Muscle layer of duodenum (tissue), 2 donors: Measurements from ENCODE around the gene FOXO3.
A peak's percentile ranks its signal among the peaks of the same experiment; 100 is the strongest.

Experiments used
- H3K27ac ChIP-seq: one replicate; pipeline ENCODE4 v1.7.0; 2013; ENCODE audit warnings: mild to moderate bottlenecking, low read length
- H3K27me3 ChIP-seq: one replicate; pipeline ENCODE4 v1.7.0; 2013; ENCODE audit warnings: low read depth, mild to moderate bottlenecking, control low read depth, low read length
- H3K36me3 ChIP-seq, 2 donors: one replicate each; pipeline ENCODE4 v1.7.0; 2013; ENCODE audit warnings: low read length in 2 of 2, control low read depth in 1 of 2, mild to moderate bottlenecking in 1 of 2; ENCODE audit not compliant: insufficient read depth in 2 of 2, control insufficient read depth in 1 of 2
- H3K4me1 ChIP-seq, 2 donors: one replicate each; pipeline ENCODE4 v1.7.0; 2013; ENCODE audit warnings: low read length in 2 of 2, mild to moderate bottlenecking in 2 of 2, control low read depth in 1 of 2, moderate library complexity in 1 of 2; ENCODE audit not compliant: insufficient read depth in 2 of 2, control insufficient read depth in 1 of 2
- H3K4me3 ChIP-seq, 2 donors: one replicate each; pipeline ENCODE4 v1.7.0; 2013; ENCODE audit warnings: low read length in 2 of 2, low read depth in 1 of 2, mild to moderate bottlenecking in 1 of 2
- H3K9me3 ChIP-seq, 2 donors: one replicate each; pipeline ENCODE4 v1.7.0; 2013; ENCODE audit warnings: low read length in 2 of 2, control low read depth in 1 of 2, mild to moderate bottlenecking in 1 of 2; ENCODE audit not compliant: control insufficient read depth in 1 of 2
- donor health status: healthy.

The FOXO3 gene

GRCh38 chr6:108638993-108639392 lies 78.3 kb downstream of the FOXO3 start:
- Histone ChIP-seq H3K36me3 (no peaks in the 10 kb centered on the region), H3K9me3 (no peaks in the 10 kb centered on the region), H3K4me3 (no peak overlapping the region), H3K27ac (no peak overlapping the region), H3K4me1 (peaks cover 6 to 24% of the 10 kb centered on the region in 2 donors), H3K27me3 (no peaks in the 10 kb centered on the region)

- no peaks in the 10 kb centered on the region for H3K27me3 ChIP-seq
- H3K36me3 ChIP-seq, result no peaks in the 10 kb centered on the region
- H3K27ac ChIP-seq, result no peak overlapping the region
- peaks cover 6 to 31% of the 10 kb centered on the region in 2 donors for H3K4me1 ChIP-seq
- H3K4me3 ChIP-seq, result no peak overlapping the region
- no peaks in the 10 kb centered on the region for H3K9me3 ChIP-seq
Observed at GRCh38 chr6:108640104-108640503, 79.4 kb downstream of the FOXO3 start.

- Histone ChIP-seq H3K27ac (no peak overlapping the region), H3K27me3 (no peaks in the 10 kb centered on the region), H3K4me1 (peaks cover 0 to 24% of the 10 kb centered on the region in 2 donors), H3K9me3 (no peaks in the 10 kb centered on the region), H3K36me3 (no peaks in the 10 kb centered on the region), H3K4me3 (no peak overlapping the region)
Observed at GRCh38 chr6:108643184-108643583, 82.5 kb downstream of the FOXO3 start.

- peaks cover 0 to 28% of the 10 kb centered on the region in 2 donors for H3K4me1 ChIP-seq
- no peaks in the 10 kb centered on the region for H3K36me3 ChIP-seq
- H3K27ac ChIP-seq, result no peak overlapping the region
- no peak overlapping the region for H3K4me3 ChIP-seq
- no peaks in the 10 kb centered on the region for H3K9me3 ChIP-seq
- H3K27me3 ChIP-seq, result no peaks in the 10 kb centered on the region
Observed at GRCh38 chr6:108644252-108644651, 83.5 kb downstream of the FOXO3 start.

GRCh38 chr6:108648191-108648590 lies 87.5 kb downstream of the FOXO3 start:
- H3K27ac ChIP-seq, result no peak overlapping the region
- no peak overlapping the region for H3K4me3 ChIP-seq
- H3K4me1 ChIP-seq, result peaks cover 12 to 54% of the 10 kb centered on the region in 2 donors
- no peaks in the 10 kb centered on the region for H3K9me3 ChIP-seq
- no peaks in the 10 kb centered on the region for H3K36me3 ChIP-seq
- no peaks in the 10 kb centered on the region for H3K27me3 ChIP-seq

GRCh38 chr6:108650325-108650724 lies 89.6 kb downstream of the FOXO3 start:
- peaks cover 24 to 67% of the 10 kb centered on the region in 2 donors for H3K4me1 ChIP-seq

GRCh38 chr6:108650781-108651180 lies 90.1 kb downstream of the FOXO3 start:
- Histone ChIP-seq H3K27ac (peak overlapping the region; percentile 71), H3K4me3 (no peak overlapping the region), H3K9me3 (no peaks in the 10 kb centered on the region), H3K27me3 (no peaks in the 10 kb centered on the region), H3K36me3 (no peaks in the 10 kb centered on the region), H3K4me1 (peaks cover 29 to 71% of the 10 kb centered on the region in 2 donors)

More at GRCh38 chr6:108650325-108650724, 89.6 kb downstream of the FOXO3 start:
- Histone ChIP-seq H3K4me3 (no peak overlapping the region), H3K9me3 (no peaks in the 10 kb centered on the region), H3K27me3 (no peaks in the 10 kb centered on the region), H3K27ac (peak overlapping the region; percentile 46), H3K36me3 (no peaks in the 10 kb centered on the region)

GRCh38 chr6:108651340-108652227 lies 90.9 kb downstream of the FOXO3 start:
- Histone ChIP-seq H3K27me3 (no peaks in the 10 kb centered on the region), H3K4me3 (peak overlapping the region in 1 of 2 donors; percentile 27), H3K4me1 (peaks cover 30 to 70% of the 10 kb centered on the region in 2 donors), H3K9me3 (no peaks in the 10 kb centered on the region), H3K27ac (peak overlapping the region; percentile 71), H3K36me3 (no peaks in the 10 kb centered on the region)

GRCh38 chr6:108652375-108652774 lies 91.7 kb downstream of the FOXO3 start:
- H3K9me3 ChIP-seq, result no peaks in the 10 kb centered on the region
- H3K4me3 ChIP-seq, result no peak overlapping the region
- peaks cover 38 to 69% of the 10 kb centered on the region in 2 donors for H3K4me1 ChIP-seq
- H3K27ac ChIP-seq, result peak overlapping the region; percentile 71
- H3K27me3 ChIP-seq, result no peaks in the 10 kb centered on the region
- no peaks in the 10 kb centered on the region for H3K36me3 ChIP-seq

GRCh38 chr6:108653949-108654348 lies 93.2 kb downstream of the FOXO3 start:
- H3K9me3 ChIP-seq, result no peaks in the 10 kb centered on the region
- H3K36me3 ChIP-seq, result no peaks in the 10 kb centered on the region
- H3K27me3 ChIP-seq, result no peaks in the 10 kb centered on the region
- peak overlapping the region; percentile 77 for H3K27ac ChIP-seq
- peaks cover 39 to 62% of the 10 kb centered on the region in 2 donors for H3K4me1 ChIP-seq
- H3K4me3 ChIP-seq, result no peak overlapping the region

GRCh38 chr6:108654465-108655106 lies 93.9 kb downstream of the FOXO3 start:
- no peak overlapping the region for H3K4me3 ChIP-seq
- H3K36me3 ChIP-seq, result no peaks in the 10 kb centered on the region
- H3K9me3 ChIP-seq, result no peaks in the 10 kb centered on the region
- no peaks in the 10 kb centered on the region for H3K27me3 ChIP-seq
- peak overlapping the region; percentile 77 for H3K27ac ChIP-seq
- H3K4me1 ChIP-seq, result peaks cover 39 to 62% of the 10 kb centered on the region in 2 donors
